GM11168 (cell line): ENCODE results near the gene ALDH7A1.
"Not testable (repeated sequence)": the region's sequence is repeated elsewhere in the genome, so short reads cannot be mapped to it uniquely, and the experiment has no call there.

ENCODE experiments used
- in situ Hi-C: fragments of 300-500 bp; cut with MboI; formaldehyde crosslinking; loops from one replicate; pipeline ENCODE4 v1.12.0; 2022; ENCODE audit warnings: low sequenced_read_pairs; ENCODE audit not compliant: unreplicated experiment

ALDH7A1 gene

GRCh38 chr5:126538579-126538978, 56.4 kb downstream of the ALDH7A1 start:
- in situ Hi-C loops, result no loop called here

DNA sequence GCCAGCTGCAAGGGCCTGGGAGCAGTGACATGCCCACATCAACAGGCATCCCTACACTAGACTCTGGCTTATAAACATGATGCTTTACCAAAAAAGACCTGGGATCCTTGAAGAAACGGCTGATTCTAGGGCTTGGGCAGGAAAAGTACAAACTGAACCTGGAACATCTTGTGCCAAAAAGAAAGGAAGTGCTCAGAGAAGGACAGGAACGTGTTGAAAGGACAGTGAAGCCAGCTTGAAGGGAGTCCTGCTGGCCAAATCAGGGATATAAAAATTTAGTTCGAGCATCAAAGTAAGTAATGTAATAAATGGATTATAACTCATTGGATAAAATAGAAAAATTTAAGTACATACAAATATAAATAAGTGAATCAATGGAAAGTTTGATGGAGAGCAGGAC, 58.1 kb downstream of the ALDH7A1 start:
- in situ Hi-C loops, result no loop called here

- in situ Hi-C loops, result no loop called here
Observed at GRCh38 chr5:126535856-126536545, 59.0 kb downstream of the ALDH7A1 start.

DNA sequence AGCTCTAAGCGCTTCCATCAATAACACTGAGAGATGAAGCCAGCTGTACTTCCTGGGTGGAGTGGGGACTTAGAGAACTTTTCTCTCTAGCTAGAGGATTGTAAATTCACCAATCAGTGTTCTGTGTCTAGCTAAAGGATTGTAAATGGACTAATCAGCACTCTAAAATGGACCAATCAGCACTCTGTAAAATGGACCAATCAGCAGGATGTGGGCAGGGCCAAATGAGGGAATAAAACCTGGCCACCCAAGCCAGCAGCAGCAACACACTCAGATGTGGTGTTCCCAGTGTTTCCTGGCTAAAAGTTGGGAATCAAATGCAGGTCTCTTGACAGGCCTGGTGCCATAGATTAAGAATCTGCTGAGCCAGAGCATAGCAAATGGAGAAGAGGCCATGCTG, 60.5 kb downstream of the ALDH7A1 start:
- in situ Hi-C loops, result no loop called here

- in situ Hi-C loops, result no loop called here
Observed at GRCh38 chr5:126531543-126532120, 63.4 kb downstream of the ALDH7A1 start.

GRCh38 chr5:126527892-126528291, 67.1 kb downstream of the ALDH7A1 start:
- in situ Hi-C loops, result no loop called here

DNA sequence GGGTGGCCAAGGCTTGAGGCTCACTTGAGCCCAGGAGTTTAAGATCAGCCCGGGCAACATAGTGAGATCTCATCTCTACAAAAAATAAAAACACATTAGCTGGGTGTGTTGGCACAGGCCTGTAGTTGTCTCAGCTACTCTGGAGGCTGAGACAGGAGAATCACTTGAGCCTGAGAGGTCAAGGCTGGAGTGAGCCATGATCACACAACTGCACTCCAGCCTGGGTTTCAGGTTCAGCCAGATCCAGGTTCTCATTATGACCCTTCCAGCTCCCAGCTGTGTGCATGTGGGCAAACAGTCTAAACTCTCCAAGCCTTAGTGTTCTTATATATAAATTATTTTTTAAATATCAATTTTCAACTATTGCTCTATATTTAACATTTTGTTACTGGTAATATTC, 67.9 kb downstream of the ALDH7A1 start:
- in situ Hi-C loops, result no loop called here

GRCh38 chr5:126526493-126526892, 68.5 kb downstream of the ALDH7A1 start:
- in situ Hi-C loops, result no loop called here

DNA sequence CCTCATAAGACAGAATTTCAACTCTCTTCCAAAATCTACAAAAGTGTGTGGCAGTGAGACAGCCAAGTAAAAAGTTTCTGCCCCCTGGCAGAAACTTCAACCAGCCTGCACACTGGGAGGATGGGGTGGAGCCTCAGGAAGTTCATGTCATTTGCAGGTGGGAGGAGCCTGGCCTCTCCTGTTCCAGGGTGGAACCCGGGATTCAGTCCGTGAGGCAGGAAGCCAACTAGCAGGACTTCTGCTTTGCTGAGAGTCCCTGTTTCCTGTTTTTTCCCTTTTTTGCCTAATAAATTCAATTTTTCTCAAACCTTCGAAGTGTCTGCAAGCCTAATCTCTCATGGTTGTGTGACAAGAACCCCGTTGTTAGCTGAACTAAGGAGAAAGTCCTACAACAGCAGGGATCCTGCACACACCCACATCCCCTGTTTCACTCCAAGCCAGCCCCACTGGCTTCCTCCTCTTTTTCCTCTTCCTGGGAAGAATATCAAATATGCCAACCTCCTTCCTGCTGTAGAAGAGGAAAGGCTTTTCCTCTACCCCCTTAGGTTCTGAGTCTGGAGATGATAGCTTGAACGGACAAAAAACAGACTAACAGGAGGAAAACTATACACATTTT, 69.3 kb downstream of the ALDH7A1 start:
- in situ Hi-C loops, result no loop called here

GRCh38 chr5:126523818-126524510, 71.1 kb downstream of the ALDH7A1 start:
- in situ Hi-C loops, result no loop called here

DNA sequence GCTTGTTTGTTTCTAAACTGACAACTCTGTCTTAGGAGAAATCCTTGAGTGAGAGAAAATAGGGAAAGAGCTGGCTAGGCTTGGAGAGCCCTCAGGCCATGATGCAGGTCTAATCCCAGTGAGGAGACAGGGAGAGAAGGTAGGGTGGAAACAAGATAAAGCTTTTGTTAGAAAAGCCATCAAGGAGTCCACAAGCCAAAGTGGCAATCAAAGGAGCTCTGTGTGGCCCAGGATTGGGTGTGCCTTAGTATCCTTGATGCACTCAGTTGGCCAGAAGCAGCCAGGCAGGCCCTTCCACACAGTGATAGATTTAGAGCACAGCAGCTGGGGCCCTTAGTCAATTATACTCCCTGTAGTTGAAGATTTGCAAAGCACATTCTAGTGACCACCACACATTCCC, 73.9 kb downstream of the ALDH7A1 start:
- in situ Hi-C loops, result no loop called here

DNA sequence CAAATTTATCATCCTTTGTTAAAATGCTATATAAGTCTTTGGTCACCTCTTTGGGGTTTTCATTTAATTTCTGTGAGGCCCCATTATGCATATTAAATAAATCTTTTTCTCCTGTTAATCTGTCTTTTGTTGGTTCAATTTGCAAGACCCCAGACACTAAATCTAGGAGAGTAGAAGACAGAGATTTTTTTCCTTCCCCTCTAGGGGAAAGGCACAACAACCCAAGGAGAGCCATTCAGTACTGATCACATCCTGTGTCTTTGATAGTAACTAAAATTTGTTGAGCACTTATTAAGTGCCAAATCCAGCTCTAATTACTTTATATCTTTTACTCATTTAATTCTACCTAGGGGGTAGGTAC, 74.4 kb downstream of the ALDH7A1 start:
- in situ Hi-C loops, result no loop called here

DNA sequence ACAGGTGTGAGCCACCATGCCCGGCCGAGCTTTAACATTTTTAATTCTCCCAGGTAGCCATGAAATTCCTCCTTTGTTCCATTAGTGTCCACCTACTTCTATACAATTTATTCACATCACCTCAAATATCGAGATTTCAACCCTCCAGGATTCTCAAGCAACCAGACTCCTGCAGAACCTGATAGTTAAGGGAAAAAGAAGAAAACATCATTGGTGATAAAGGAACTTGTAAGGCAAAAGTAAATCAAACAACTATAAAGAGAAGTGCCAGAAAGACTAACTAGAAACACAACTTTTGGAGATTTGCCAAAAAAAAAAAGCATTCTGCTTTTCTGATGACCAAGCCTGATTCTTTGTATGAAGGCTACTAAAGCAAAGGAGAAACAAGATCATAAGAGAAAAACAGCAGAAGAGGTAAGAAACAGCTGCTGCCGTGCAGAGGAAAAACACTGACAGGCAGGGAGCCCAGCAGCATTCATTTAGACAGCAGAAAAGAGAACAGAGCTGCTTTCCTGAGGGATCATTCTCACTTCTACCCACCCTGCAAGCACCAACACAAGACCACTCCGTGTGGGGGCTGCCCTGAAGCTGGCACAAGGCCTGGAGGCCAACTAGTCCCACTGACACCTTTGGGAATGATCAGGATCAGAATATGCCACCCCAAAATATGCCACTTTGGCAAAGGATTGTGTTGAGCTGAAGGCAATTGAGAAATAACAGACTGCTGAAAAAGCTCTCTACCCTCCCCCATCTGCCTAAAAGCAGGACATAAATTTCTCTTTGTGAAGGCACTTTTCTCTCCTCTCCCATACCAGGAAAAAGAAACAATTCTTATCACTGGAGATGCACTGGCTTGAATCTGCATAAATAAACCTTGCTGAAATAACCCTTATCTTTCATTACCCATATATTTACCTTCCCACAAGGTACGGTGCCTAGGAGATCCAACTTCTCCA, 75.1 kb downstream of the ALDH7A1 start:
- in situ Hi-C loops, result no loop called here

GRCh38 chr5:126519223-126519622, 75.8 kb downstream of the ALDH7A1 start:
- in situ Hi-C loops, result not testable (repeated sequence)

- in situ Hi-C loops, result no loop called here
Observed at GRCh38 chr5:126516852-126517251, 78.2 kb downstream of the ALDH7A1 start.

- in situ Hi-C loops, result no loop called here
Observed at GRCh38 chr5:126516133-126516532, 78.9 kb downstream of the ALDH7A1 start.

GRCh38 chr5:126515337-126515736, 79.7 kb downstream of the ALDH7A1 start:
- in situ Hi-C loops, result no loop called here

DNA sequence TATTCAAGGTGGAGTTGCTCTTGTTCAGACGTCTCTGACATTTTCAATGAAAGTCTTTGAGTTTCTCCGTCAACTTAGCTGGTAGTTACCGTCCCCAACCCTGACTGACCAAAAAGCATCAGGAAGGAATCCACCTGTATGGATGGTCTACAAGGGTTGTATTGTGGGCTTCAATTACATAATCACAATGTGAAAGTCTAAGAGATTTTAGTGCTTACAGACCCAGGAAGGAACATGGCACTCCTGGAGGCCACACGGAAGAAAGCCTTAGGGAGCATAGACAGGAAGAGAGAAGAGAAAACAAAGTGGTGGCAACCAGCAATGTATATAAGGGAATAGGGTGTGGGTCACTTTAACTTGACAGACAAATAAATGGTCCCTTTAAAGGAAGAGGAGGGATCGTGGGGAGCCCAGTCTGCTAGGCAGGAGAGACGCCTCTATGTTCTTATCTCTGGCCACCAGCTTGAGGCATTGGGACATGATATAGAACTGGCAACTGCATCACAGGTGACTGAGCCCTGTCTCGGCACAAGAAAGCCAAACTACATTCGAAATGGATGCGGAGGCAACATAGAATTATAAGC, 80.4 kb downstream of the ALDH7A1 start:
- in situ Hi-C loops, result no loop called here

DNA sequence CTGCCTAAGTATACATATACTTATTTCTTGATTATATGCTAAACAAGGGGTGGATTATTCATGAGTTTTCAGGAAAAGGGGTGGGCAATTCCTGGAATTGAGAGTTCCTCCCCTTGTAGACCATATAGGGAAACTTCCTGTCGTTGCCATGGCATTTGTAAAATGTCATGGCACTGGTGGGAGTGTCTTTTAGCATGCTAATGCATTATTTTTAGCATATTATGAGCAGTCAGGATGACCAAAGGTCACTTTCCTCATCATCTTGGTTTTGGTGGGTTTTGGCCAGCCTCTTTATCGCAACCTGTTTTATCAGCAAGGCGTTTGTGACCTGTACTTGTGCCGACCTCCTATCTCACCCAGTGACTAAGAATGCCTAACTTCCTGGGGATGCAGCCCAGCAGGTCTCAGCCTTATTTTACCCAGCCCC, 80.9 kb downstream of the ALDH7A1 start:
- in situ Hi-C loops, result no loop called here

DNA sequence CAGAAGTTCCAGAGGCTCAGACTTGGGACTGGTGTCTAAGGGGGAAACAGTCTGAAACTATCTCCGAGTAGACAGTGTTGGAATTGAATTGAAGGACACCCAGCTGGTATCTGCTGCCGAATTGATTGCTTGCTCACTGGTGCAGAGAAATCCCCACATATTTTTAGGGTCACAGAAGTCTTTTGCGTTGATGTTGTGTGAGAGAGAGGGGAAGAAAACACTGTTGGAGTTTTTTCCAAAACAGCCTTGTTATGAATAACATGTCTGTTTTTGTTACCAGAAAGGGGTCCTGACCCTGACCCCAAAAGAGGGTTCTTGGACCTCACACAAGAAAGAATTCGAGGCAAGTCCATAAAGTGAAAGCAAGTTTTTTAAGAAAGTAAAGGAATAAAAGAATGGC, 81.3 kb downstream of the ALDH7A1 start:
- in situ Hi-C loops, result no loop called here
